Activated CD8-positive, alpha-beta T cell treated with anti-CD3 and anti-CD28 coated beads for 36 hours (primary cell): ENCODE results near the gene KIF17. TPM values are rescaled to one million over a fixed set of nuclear protein-coding genes. Genes with fewer than 3 reads are reported as not detected.

ENCODE experiments used
- ATAC-seq: fragments of 200-7000 bp; cut with Tn5 transposase; one replicate; pipeline ENCODE4 v1.10.0; 2021; ENCODE audit warnings: mild to moderate bottlenecking, moderate library complexity
- CTCF ChIA-PET: fragments of 350-600 bp; sonication (Branson Sonifier 250); formaldehyde crosslinking; loops from one replicate; lab custom pipeline; 2021; ENCODE audit warnings: antibody characterized with exemption; lab: Charles Lee
- POLR2A ChIA-PET: fragments of 350-600 bp; sonication (Branson Sonifier 250); formaldehyde crosslinking; loops from one replicate; lab custom pipeline; 2021; ENCODE audit warnings: antibody characterized with exemption; lab: Charles Lee
- DNase-seq: peaks from one replicate; pipeline ENCODE4 v3.0.0-alpha.2; 2020
- H3K27ac Mint-ChIP-seq: one replicate; pipeline ENCODE4 v1.8.0; 2021; ENCODE audit warnings: mild to moderate bottlenecking, mixed read lengths
- H3K27me3 Mint-ChIP-seq: one replicate; pipeline ENCODE4 v1.8.0; 2021; ENCODE audit warnings: mixed read lengths
- H3K36me3 Mint-ChIP-seq: one replicate; pipeline ENCODE4 v1.8.0; 2021; ENCODE audit warnings: low read depth, mixed read lengths
- H3K4me1 Mint-ChIP-seq: one replicate; pipeline ENCODE4 v1.8.0; 2021; ENCODE audit warnings: low read depth, mixed read lengths
- H3K4me3 Mint-ChIP-seq: one replicate; pipeline ENCODE4 v1.8.0; 2021; ENCODE audit warnings: mild to moderate bottlenecking, moderate library complexity, mixed read lengths
- H3K9me3 Mint-ChIP-seq: one replicate; pipeline ENCODE4 v1.8.0; 2021; ENCODE audit warnings: mixed read lengths
- CTCF ChIP-seq: fragments of 200-600 bp; IDR thresholded peaks from one replicate; pipeline ENCODE4 v1.8.0; 2022; ENCODE audit warnings: antibody characterized with exemption, mild to moderate bottlenecking
- intact Hi-C: fragments of 100-400 bp; cut with micrococcal nuclease; formaldehyde crosslinking; loops from one replicate; pipeline ENCODE4 v1.10.0; 2022
- total RNA-seq, 2 experiments: library from RNA; stranded (reverse); gene quantifications; one replicate each; pipeline ENCODE4 v1.2.3, GENCODE V29; 2021

KIF17 gene
- total RNA-seq, 2 experiments from 2014 or later, result not detected

- Mint-ChIP-seq H3K9me3 (peaks cover 7% of the 10 kb centered on the region), H3K4me1 (peaks cover 11% of the 10 kb centered on the region), H3K4me3 (no peak overlapping the region), H3K27ac (no peak overlapping the region), H3K27me3 (peaks cover 6% of the 10 kb centered on the region), H3K36me3 (no peaks in the 10 kb centered on the region)
- CTCF ChIA-PET, result interaction anchor here (0.6 to 1.8 kb wide), 6 partner anchors 9 to 222 kb away, joined by 3 to 8 read pairs (median 3); no protein-coding TSS in a partner anchor
- DNase-seq, result no peak
- no peak for ATAC-seq
- intact Hi-C loops, result no loop called here
- TF ChIP-seq CTCF, result no peak
- POLR2A ChIA-PET, result no interaction called here
Observed at GRCh38 chr1:20630729-20631128, 87.1 kb downstream of the KIF17 start.

- ChIA-PET POLR2A (no interaction called here), CTCF (no interaction called here)
- no peak for TF ChIP-seq CTCF
- Mint-ChIP-seq H3K27me3 (peaks cover 8% of the 10 kb centered on the region), H3K27ac (no peak overlapping the region), H3K4me3 (no peak overlapping the region), H3K36me3 (no peaks in the 10 kb centered on the region), H3K4me1 (no peaks in the 10 kb centered on the region), H3K9me3 (peaks cover 7% of the 10 kb centered on the region)
- no peak for ATAC-seq
- intact Hi-C loops, result no loop called here
- DNase-seq, result no peak
Observed at GRCh38 chr1:20626524-20626923, 91.3 kb downstream of the KIF17 start.

GRCh38 chr1:20626098-20626427, 91.7 kb downstream of the KIF17 start:
- no peaks in the 10 kb centered on the region for H3K36me3 Mint-ChIP-seq
- DNase-seq, result no peak
- TF ChIP-seq CTCF, result no peak
- ChIA-PET POLR2A (no interaction called here), CTCF (no interaction called here)
- no peaks in the 10 kb centered on the region for H3K4me1 Mint-ChIP-seq
- peaks cover 7% of the 10 kb centered on the region for H3K9me3 Mint-ChIP-seq
- H3K27me3 Mint-ChIP-seq, result peaks cover 8% of the 10 kb centered on the region
- H3K27ac Mint-ChIP-seq, result no peak overlapping the region
- intact Hi-C loops, result no loop called here
- ATAC-seq, result no peak
- no peak overlapping the region for H3K4me3 Mint-ChIP-seq

GRCh38 chr1:20625176-20626097, 92.4 kb downstream of the KIF17 start:
- no peak overlapping the region for H3K4me3 Mint-ChIP-seq
- peaks cover 8% of the 10 kb centered on the region for H3K27me3 Mint-ChIP-seq
- no peaks in the 10 kb centered on the region for H3K36me3 Mint-ChIP-seq
- ChIA-PET CTCF (interaction anchor here (1.4 to 1.8 kb wide), 2 partner anchors 7 to 9 kb away, joined by 3 to 7 read pairs; partner anchors contain the start of gene PINK1), POLR2A (no interaction called here)
- no peak for TF ChIP-seq CTCF
- peaks cover 7% of the 10 kb centered on the region for H3K9me3 Mint-ChIP-seq
- no peak overlapping the region for H3K27ac Mint-ChIP-seq
- intact Hi-C loops, result no loop called here
- DNase-seq (no peak), ATAC-seq (no peak)
- no peaks in the 10 kb centered on the region for H3K4me1 Mint-ChIP-seq

- Mint-ChIP-seq H3K9me3 (peaks cover 7% of the 10 kb centered on the region), H3K4me1 (no peaks in the 10 kb centered on the region), H3K27ac (no peak overlapping the region), H3K4me3 (no peak overlapping the region), H3K36me3 (no peaks in the 10 kb centered on the region), H3K27me3 (peaks cover 8% of the 10 kb centered on the region)
- ChIA-PET POLR2A (interaction anchor here (1.1 kb wide), 1 partner anchor 29 kb away, joined by 3 read pairs; no protein-coding TSS in a partner anchor), CTCF (interaction anchor here (1.4 to 1.8 kb wide), 2 partner anchors 8 to 9 kb away, joined by 3 to 7 read pairs; partner anchors contain the start of gene PINK1)
- TF ChIP-seq CTCF, result no peak
- intact Hi-C loops, result no loop called here
- DNase-seq (no peak), ATAC-seq (no peak)
Observed at GRCh38 chr1:20624709-20625108, 93.1 kb downstream of the KIF17 start.
